MM.1S (cell line): ENCODE results near the gene DLGAP1.

Experiments used
- EZH2 ChIP-seq: fragments of 300-600 bp; sonication (generic); optimal IDR thresholded peaks from 2 replicates; pipeline ENCODE3; 2017; ENCODE audit warnings: low read depth, mild to moderate bottlenecking, antibody characterized with exemption, low read length, mixed read lengths
- EZH2phosphoT487 ChIP-seq: fragments of 300-600 bp; sonication (generic); IDR thresholded peaks from 2 replicates; pipeline ENCODE4 v1.6.1; 2018; ENCODE audit warnings: antibody characterized with exemption, low read length
- TF ChIP-seq, protein P1 (sequence below): fragments of 300-600 bp; sonication (generic); IDR thresholded peaks from 2 replicates; pipeline ENCODE4 v1.5.1; 2016; ENCODE audit warnings: antibody characterized with exemption, low read length, mixed read lengths

DNA sequence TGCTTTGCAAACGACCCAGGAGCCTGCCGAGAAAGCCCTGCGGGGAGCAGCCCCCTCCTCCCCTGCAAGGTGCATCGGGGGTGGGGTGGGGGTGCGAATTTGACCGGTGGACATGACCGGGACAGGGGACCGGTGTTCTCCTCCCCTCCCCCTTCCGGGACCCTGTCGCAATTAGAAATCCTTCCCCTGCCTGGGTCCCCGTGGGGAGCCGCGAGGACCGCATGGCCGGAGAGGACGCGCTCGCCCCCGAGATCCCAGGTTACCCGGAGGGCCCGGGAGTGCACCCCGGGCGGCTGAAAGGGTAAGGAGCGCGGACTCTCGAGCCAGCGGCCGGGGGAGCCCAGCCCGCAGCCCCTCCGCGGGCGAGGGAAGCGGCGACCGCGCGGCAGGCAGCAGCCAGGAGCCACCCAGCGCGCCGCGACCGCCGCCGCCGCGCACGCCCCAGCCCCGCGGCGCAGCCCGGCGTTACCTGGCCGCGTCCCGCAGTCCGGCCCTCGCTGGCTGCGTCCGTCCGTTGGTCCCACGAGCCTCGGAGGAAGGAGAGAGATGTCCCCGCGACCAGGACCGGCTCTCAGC, 482 bp downstream of the DLGAP1 start:
- TF ChIP-seq EZH2 (no peak), EZH2phosphoT487 (no peak)
- TF ChIP-seq, protein P1, sequence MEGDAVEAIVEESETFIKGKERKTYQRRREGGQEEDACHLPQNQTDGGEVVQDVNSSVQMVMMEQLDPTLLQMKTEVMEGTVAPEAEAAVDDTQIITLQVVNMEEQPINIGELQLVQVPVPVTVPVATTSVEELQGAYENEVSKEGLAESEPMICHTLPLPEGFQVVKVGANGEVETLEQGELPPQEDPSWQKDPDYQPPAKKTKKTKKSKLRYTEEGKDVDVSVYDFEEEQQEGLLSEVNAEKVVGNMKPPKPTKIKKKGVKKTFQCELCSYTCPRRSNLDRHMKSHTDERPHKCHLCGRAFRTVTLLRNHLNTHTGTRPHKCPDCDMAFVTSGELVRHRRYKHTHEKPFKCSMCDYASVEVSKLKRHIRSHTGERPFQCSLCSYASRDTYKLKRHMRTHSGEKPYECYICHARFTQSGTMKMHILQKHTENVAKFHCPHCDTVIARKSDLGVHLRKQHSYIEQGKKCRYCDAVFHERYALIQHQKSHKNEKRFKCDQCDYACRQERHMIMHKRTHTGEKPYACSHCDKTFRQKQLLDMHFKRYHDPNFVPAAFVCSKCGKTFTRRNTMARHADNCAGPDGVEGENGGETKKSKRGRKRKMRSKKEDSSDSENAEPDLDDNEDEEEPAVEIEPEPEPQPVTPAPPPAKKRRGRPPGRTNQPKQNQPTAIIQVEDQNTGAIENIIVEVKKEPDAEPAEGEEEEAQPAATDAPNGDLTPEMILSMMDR, result no peak
